GM21390 (cell line): ENCODE measurements around the gene MASP1.

Experiments used
- ATAC-seq: cut with Tn5 transposase; IDR thresholded peaks from one replicate; pipeline ENCODE4 v1.9.1; 2021; ENCODE audit not compliant: unreplicated experiment

The MASP1 gene

DNA sequence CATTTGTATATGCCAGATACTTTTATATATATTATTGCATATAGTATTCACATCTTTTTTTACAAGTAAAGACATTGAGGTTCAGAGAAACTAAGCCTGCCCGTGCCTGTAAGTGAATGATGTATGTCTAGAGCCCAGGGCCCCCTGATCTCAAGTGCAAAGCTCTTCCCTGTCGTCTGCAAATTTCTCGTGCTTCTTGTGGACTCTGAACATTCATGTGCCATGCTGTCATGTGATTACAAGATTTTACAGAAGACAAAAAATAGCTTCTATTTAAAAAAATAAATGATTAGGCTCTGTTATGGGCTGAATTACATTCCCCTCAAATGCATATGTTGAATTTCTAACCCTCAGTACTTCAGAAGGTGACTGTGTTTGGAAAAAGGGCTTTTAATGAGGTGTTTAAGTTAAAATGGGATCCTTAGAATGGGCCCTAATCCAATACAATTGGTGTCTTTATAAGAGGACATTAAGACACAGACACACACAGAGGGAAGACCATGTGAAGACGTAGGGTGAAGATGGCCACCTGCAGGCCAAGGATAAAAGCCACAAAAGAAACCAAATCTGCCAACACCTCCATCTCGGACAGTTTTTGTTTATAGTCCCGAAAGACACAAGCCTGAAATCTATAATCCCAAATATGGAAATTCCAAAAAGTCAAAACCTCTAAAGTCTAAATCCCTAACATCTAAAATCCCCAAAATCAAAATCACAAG lies 3.9 kb upstream of the MASP1 start:
- no peak for ATAC-seq

DNA sequence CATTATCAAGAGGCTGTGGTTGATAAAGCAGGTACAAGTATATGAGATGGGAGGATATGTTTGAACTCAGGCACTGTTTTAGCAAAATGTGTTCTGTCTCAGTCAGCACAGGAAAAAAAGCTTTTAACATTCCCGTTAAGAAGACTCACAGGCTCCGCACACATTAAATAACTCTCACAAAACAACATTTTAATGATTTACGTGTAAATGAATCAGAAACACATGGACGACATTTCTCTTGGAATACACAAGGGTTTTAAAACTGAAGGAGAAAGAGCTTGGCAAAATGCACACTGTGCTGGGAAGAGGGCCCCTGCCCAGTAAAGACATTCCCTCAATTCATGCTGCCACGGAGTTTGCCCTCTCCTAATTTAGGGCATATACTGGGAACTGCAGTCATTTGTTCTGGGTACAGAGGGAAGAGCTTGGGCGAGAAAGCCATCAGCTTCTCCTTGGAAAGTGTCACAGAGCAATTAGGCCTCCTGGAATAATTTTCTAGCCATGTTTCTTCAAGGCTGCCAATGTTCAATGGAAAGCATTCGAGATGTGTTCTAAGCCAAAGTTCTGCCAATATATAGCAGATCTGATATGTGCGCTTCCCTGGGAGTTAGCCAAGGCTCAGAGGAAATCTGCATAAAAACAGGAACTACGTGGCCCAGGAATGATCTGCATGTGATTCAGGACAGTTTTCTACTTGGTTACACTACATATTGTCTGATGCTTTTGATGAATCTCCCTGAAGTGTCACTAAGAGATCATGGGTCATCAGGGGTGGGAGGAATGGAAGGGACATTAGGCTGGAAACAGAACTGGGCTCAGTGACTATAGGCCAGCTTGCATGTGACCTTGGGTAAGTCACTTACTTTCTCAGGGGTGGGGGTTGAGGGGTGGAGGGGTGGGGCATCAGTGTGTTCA lies 2.2 kb upstream of the MASP1 start:
- ATAC-seq = no peak

DNA sequence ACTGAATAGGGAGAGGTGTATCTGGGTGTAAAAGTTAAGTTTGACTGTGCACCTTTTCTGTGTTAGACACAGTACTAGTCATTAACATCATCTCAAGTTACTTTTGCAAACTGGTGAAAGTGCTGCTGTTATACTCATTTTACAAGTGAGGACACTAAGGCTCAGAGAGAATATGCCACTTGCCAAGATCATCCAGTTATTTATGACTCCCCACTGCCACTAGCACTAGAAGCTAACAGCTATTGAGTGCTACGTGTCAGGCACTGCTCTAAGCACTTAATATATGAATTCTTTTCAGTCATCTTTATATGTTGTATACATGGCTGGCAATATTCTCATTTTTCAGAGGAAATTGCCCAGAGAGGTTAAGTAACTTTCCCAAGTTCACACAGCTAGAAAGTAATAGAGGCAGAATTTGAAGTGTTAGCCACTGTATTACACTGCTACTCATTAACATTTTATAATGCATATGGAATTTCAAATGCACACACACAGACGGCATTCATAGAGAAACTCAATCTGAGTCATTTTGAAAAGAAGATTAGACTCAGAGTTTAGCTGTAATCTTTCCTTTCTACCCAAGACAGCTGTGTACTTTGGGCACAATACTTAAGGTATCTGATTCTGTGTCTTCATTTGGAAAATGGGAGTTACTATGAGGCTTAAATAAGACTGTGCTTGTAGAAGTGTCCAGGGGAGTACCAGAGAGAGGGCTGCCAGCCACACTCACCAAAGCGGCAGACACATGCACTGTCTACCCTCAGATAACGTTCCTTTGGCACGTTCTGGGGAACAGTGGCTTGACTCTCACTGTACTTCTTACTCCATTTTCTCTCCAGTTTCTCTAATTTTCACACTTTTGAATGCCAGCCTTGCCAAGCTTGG lies 1.3 kb upstream of the MASP1 start:
- ATAC-seq = no peak

DNA sequence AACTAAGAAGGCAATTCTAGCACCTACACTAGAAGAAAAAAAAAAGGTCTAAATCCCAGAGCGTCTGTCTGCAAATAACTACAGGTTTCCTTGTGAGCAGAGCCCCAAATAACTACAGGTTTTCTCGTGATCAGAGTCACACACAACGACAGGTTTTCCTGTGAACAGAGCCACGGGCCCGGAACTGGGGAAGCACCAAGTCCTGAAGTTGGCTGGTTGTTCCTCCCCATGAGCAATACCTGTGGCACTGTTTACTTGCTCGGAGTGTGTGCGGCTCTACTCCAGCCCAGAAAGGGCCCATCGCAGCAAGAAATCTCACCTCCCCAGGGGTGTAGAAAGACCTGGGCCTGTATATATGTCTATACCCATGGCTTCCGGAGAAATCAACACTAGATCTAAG lies 644 bp upstream of the MASP1 start:
- ATAC-seq = no peak

DNA sequence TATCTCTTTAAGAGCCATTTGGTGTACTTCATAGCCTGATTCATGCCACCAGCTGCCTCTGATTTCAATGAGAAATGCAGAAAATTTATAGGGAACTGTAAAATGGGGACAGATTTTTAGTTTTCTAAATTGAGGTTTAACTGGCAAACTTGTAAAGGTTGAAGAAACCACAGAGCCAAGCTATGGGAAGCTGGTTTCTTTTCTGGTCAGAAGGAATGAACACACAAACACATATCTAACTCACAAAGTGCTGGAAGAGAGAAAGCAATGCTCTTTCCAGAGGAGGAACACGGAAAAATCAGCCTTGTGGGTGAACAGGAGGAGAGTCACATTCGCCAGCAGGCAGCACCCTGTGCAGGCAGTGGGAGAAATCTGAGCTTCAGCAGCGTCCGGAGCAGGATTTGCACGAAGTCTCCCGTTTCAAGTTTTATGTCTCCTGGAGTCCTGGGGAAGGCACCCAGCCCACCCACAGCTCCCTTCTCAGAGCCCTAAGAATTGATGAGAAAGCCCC lies 481 bp downstream of the MASP1 start:
- no peak for ATAC-seq

DNA sequence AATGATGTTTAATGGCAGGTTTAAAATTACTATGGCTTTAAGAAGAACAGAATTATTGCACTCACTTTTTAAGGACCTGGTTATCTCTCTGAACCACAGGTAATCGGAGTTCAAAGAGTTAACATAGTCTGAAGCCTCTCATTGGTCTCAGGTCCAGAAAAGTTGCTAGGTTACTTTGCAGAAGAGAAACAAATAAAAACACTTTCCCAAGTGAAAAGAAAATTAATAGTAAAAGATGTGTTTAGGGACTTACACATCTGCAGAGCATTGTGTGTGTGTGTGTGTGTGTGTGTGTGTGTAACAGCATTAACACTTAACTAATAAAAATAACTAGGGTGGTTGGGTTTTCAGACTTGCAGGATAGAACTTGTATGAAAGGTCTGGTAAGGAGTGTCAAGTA lies 1.0 kb downstream of the MASP1 start:
- ATAC-seq = no peak

DNA sequence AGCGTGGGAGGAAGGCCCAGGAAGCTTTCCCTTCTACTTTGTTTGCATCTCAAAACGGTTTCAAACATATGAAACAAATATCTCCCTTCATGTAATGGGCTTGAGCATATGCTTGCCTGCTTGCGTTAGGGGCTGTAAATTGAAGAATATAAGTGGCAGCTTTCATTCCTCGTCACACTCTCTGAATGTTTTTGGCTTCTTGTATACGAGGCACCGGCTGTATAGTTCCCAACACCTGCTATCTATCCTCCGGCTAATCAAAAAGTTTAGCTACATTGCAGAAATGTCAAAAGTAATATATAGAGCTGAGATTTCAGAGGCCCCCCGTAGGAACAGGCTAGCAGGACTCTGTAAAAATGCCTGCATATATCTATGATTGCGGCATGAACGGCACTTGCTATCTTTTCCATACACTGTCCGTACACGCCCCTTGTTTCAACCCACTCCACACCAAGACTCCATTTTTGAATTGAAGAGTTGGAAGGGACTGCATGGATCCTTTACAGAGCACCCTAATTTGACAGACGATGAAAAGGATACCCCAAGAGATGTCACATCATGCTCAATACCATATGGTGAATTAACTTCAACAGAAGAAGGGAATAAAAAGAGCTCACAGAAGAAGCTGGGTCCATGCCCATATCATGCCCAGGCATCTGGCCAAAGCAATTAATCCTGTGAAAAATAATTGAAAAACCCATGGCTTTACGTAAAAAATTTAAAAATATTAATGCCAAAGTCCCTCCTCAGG lies 2.5 kb downstream of the MASP1 start:
- ATAC-seq = no peak

DNA sequence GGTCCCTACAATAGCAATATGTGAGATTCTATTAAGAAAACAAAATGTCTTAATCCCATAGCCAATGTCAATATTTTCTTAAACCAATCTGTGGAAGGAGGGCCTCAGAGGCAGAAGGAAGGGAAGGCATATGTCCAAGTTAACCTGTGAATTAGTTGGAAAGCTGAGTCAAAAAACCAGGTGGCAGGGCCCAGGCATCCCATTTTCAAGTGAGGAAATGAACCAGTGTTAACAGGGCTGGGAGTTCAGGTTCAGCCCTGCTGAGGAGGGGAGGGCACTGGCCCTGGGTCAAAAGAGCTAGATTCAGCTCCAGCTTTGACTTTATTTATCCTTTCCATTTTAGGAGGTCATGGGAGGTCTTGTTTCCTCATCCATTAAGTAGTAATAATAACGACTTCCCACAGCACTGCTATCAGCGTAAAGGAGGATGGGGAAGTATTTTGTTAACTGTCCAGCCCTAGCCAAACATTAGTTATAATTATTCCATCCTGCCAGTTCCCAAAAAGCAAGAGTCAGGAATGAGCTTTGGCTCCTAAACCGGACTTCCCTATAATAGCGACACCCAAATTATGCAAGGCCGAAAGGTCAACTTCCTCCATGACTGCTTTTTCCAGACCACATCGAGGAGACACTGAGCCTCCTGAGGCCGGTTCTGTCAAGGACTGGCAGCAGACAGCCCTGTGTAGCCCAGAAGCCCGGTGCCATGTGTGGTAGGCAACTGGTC lies 3.2 kb downstream of the MASP1 start:
- no peak for ATAC-seq

DNA sequence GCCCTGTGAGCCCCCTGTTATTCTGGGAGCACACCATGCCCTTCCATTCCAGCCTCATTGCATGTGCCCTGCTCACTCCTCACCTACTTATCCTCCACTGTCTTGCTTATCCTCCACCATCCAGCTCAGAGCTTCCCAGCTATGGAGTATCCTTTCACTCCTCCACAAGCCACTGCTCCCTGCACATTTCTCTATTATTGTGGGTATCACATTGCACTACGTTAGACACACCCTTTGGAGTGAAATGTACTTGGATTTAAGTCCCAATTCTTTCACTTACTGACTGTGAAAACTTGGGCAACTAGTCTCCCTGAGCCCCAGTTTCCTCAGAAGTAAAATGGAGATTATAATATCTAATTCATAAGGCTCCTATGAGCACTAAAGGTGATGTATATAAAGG lies 4.3 kb downstream of the MASP1 start:
- ATAC-seq = no peak

DNA sequence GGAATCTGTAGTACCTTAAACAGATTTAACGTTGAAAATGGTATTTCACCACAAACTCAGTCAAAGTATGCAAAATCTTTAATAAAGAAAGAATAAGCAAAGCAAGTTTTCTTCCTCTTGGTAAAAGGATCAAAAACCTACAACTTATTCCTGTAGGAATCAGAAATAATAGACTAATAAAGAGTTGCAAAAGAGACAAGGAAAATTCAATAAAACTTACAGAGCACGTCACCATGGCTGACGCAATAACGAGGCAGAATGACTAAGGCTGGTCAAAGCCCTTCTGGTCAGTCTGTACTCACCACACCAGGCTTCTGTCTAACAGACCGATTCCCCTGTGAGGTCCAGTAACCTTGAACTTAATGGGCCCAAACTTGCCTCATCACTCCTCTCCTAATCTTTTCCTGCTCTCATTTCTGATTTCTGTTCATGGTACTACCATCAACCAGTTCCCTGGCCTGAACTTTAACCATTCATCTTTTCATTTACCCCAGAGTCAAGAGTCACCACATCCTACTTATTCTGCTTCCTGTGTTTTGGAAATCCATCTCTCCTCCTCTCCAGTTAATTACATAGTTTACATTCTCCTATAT lies 5.0 kb downstream of the MASP1 start:
- no peak for ATAC-seq

DNA sequence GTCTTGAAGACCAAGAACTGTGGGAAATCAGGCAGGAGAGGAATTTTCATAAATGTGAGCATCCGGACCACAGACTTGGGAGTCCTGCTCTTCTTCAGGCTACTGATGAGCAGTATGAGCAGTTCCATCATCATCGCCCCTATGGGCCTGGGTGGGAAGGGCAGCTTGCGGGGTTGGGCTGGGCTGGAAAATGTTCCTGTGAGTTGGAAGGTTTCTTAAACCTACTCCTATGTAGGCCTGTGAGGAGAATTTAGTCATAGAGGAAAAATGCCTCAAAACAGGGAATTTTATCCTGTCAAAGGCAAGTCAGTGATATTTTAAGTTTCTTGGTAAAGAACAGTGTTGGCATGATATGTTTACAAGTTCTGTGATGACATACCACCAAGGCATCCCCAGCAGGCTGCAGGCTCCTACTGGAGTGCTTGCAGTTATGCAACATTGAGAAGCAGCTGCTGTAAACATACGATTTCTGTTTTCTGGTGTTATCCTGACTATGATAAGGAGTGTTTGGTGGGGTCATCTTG lies 10.3 kb downstream of the MASP1 start:
- no peak for ATAC-seq

DNA sequence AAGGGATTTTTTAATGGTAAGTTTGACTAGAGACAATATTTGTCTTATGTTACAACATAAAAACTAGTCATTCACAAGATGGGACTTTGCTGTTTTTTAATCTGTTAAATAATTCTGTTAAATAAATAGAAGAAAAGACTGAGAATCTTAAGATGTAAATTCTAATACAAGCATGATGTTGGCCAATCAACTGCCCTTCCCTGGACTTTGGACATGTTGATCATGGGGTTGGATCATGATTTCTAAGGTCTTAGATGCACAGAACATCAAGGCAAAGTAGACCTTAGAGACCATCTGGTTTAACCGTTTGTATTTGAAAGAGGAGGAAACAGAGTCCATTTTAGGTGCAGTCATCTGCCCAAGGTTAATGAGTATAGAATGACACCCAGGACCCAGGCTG lies 10.9 kb downstream of the MASP1 start:
- no peak for ATAC-seq

DNA sequence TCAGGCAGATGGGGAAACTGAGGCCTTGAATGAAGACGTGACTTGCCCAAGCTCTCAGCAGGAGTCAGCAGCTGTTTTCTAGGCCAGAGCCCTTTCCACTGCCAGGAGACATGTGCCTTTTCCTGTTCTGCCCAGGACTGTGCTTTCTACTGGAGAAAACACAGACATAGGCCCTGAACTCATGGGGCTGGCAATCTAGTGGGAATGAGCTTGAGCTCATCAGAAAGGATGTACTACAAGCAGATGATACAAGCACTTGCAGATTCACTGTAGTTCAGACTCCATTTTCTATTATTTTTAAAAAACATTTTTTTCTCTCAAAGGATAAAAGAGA lies 14.4 kb downstream of the MASP1 start:
- no peak for ATAC-seq

DNA sequence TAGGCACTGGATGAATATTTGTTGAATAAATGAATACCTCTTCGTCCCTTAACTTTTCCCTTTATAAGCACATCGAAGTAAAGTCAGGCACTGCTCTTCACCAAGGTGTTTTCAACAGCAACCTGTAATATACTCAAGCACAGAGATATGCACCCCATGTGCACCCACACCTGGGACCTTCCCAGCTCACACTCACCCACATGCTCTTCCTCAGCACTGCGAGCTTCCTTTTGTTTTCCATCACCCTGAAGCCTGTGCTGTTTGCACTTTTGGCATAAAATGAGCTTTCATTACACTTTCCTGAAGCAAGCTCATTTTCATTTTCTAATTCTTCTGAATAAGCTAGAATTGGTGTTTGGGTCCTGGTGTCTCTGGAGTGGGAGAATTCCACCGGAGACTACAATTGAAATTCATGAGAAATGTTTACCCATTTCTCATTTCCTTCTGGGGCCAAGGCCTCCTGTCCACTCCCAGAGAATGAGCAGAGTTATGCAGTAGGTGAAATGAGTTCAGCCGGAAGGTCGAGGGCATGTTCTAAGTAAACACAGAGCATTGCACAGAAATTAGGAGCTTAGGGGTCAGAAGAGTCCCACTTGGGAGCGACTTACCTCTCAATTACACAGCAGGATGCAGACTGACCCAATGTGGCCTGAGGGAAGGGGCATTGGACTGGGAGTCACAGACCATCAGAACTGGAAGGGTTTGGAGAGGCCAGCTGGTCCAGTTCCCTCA lies 15.0 kb downstream of the MASP1 start:
- no peak for ATAC-seq

DNA sequence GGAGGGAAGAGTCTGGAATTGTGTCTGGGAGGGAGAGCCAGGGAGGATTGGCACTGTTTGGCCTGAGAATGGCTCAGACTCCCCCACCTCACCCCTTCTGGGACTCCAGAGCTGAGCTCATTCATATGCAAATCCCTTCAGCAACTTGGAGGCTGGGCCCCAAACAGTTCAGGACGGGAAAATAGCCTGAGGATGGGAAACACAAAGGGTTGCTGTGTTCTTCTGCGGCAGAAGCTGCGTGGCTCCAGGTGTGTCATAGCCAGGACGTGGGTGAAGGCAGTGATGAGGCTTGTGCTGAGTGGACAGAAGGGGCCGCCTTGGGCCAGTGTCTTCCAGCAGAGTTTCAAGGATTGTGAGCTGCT lies 16.6 kb downstream of the MASP1 start:
- ATAC-seq = no peak

DNA sequence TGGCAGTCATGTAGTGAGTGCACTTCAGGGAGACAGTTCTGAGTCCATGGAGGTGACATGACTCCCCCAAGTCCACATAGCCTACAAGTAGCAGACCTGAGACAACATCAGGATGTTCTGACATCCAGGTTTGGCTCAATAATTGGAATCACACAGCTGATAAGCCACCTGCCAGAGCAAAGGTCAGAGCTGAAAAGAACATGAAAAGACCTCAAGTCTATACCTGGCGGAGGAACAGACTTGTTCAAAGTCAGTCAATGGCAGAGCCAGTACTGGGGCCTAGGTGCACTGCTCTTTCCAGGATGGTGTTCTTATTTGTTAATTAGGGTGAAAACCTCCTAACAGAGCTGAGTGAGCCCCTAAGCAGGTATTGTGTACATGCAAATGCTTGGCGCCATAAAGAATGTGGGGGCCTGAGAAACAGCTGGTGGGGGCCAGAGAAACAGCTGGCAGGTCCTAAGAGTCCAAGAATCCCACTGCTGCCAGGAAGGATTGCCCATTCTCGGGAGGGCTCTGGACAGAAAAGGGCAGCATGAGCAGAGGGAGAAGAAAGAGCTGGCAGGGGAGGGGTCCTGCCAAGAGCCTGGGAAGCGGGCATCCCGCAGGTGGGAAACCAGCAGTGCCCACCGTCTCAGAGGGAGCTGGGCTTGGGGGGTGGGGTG lies 17.1 kb downstream of the MASP1 start:
- ATAC-seq = no peak

DNA sequence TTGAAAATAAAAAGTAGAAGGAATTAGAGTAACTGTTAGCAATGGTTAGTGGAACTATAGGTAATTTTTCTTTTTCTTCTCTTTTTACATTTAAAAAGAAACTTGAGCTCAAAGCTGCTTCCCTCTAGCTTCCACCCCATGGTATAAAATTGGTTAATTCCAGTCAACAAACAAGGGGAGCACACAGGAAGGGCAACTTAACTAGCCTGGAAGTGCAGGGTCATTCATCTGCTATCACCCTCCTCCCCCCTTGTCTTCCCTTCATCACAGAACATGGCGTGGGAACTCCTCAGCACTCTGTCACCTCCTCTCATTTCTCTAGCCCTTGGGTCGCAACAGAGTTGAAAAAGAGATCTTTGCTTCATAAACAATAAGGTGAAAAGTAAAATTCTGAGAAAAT lies 20.0 kb downstream of the MASP1 start:
- ATAC-seq = no peak

DNA sequence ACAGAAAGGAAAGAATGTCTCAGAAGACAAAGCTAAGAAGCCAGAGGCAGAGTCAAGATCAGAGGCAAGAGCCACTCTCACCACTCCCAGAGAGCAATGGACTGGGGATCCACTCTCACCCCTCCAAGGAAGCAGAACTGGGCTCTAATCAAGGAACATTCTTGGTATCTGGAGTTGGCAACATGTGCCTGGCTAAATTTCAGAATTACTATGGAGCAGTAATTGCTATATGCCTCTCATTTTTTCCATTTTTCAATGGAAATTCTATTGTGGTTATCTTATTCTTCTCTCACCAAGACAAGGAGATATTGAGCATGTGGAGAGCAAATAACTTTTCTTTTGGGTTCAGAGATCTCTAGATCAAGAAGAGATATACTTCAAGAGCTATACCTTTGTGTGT lies 22.1 kb downstream of the MASP1 start:
- no peak for ATAC-seq
